ENCODE data around the gene GABRB2. TPM values are rescaled to one million over a fixed set of nuclear protein-coding genes. Genes with fewer than 3 reads are reported as not detected.

Gene GABRB2
- total and polyA plus RNA-seq, 2 experiments from 2014 or later, result 0.11 to 0.94 TPM

- TF ChIP-seq ZNF462 (CRISPR knock-in tag; IDR thresholded peaks at IDR 0.05), result no peak
- TF ChIP-seq EZH2 (IDR thresholded peaks at IDR 0.05; ENCODE audit: low read depth, unreplicated experiment), result no peak
- no peak for TF ChIP-seq REST (IDR thresholded peaks at IDR 0.05; ENCODE audit: unreplicated experiment)
- TF ChIP-seq ZNF114 (CRISPR knock-in tag; IDR thresholded peaks at IDR 0.05), result no peak
- TF ChIP-seq STAT1 (IDR thresholded peaks at IDR 0.05; ENCODE audit: unreplicated experiment), result no peak
- TF ChIP-seq ETS1 (IDR thresholded peaks at IDR 0.05), result no peak
- no peak for TF ChIP-seq CREB1 (CRISPR knock-in tag; IDR thresholded peaks at IDR 0.05; ENCODE audit: low read depth)
Observed at GRCh38 chr5:161460741-161461140, 85.8 kb downstream of the GABRB2 start (continued).

All from GM23338 (cell line).